Subcutaneous adipose tissue (tissue), 4 donors: ENCODE results near the gene STARD13. TPM values are rescaled to one million over a fixed set of nuclear protein-coding genes. Genes with fewer than 3 reads are reported as not detected.

Experiments
- CTCF ChIP-seq: fragments of 450-650 bp; IDR thresholded peaks from one replicate; pipeline ENCODE4 v1.5.1; 2016; ENCODE audit warnings: low read depth, mild to moderate bottlenecking, control low read depth, antibody characterized with exemption, moderate library complexity
- total RNA-seq, 4 donors: library from RNA; depleted of rRNA; stranded (reverse); fragments of >200 nt; gene quantifications; one replicate each; pipeline ENCODE4 v1.1.0, GENCODE V29; 2016

Gene STARD13
- total RNA-seq, 4 donors from 2014 or later: 42.9 to 67.8 (median 55.3) TPM

DNA sequence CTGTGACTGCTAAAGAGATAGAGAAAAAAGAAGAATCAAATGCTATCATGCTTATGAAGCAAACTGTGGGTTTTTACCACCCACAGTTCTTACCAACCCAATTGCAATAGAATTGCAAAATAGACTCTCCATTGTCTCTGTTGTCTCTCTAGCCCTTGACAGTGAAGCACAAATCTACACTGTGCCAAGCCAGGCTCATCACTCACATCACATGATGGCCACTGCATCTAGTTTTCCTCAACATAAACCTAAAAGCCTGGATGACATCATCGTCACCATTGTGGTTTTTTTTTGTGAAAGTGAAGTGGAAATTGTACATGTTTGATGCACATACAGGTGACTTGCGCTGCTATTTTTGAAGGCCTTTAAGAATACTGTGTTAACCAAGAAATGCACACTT lies 213.3 kb downstream of the STARD13 start:
- TF ChIP-seq CTCF: no peak

GRCh38 chr13:33070713-33071112 lies 214.8 kb downstream of the STARD13 start:
- no peak for TF ChIP-seq CTCF

- TF ChIP-seq CTCF: no peak
These were observed 216.2 kb downstream of the STARD13 start for GRCh38 chr13:33069365-33069764.

GRCh38 chr13:33066329-33066728 lies 219.2 kb downstream of the STARD13 start:
- no peak for TF ChIP-seq CTCF

- TF ChIP-seq CTCF: no peak
These were observed 224.7 kb downstream of the STARD13 start for GRCh38 chr13:33060815-33061214.

DNA sequence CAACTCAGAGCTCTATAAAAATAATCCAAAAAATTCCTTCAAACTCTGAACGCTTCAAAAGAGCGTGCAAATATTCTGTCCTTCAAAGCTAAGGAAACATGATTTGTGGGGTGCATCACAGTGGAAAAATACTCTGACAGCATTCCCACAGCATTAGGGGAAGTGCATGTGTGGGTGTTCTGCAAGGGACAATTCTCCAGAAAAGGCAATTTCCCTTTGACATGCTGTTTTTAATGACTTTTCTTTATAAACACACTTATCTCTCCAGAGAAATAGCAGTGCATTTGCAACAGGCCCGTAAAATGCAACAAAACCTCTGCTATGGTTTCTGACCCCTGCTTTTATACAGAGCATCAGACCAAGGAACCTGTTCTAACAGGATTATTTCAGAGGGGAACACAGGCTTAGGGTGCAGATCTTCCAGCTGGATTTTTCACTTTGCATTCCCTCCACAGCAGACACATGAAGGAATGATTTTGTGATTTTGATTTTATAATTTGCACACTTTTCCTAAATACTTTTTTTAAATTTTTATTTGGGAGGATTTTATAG lies 226.7 kb downstream of the STARD13 start:
- TF ChIP-seq CTCF: no peak

DNA sequence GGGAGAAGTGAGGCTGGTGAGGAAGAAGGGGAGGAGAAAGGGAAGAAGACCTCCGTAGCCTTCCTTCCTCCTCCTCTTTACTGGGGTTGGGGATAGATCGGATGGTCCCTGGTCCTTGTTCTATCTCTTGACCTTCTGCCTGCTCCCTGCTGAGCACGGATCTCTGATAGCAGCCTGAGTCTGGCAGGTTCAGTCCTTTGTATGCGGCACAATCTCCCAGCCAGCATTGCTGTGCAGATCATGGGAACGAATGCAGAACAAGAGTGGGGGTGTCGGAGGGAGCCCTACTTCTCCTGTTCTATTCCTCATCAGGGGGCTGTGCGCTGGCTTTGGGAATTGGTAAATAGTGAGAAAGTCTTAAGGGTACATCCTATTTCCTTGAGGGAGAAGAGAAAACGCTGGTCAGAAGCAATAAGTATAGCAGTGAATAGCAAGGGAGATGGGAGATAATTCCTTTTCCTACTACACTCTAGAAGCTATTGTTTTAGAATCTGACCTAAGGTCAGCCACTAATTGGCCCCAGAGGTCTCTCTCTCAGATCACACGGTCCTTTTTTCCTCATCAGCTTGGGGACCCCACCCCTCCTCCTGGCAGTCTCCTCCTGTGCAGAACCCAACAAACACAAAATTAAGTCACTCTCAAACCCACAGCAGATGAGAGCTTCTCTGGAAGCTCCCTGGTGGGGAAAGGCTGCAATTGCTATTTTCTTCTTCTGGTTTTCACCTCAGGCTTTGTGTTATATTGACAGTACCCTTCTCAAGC lies 228.4 kb downstream of the STARD13 start:
- no peak for TF ChIP-seq CTCF
